Tibial artery (tissue), 4 donors: ENCODE measurements around the gene SOST.

Experiments
- DNase-seq, 2 donors: peaks; one replicate each; pipeline ENCODE4 v3.0.0-alpha.2; 2019
- H3K27ac ChIP-seq, 2 donors: fragments of 200-600 bp; sonication (generic) in 1 of 2; 1 replicate in 1 of 2; 2 replicates in 1 of 2; pipeline ENCODE4 v1.5.1; 2018 to 2019; ENCODE audit warnings: mild to moderate bottlenecking in 1 of 2
- H3K27me3 ChIP-seq, 2 donors: fragments of 200-600 bp; sonication (generic) in 1 of 2; one replicate each; pipeline versions ENCODE4 v1.5.1 to v1.6.0; 2016 to 2019
- H3K36me3 ChIP-seq, 3 donors: fragments of 200-600 bp; sonication (generic) in 2 of 3; one replicate each; pipeline ENCODE4 v1.5.1; 2016 to 2019; ENCODE audit warnings: mild to moderate bottlenecking in 2 of 3
- H3K4me1 ChIP-seq, 4 donors: fragments of 200-600 bp; sonication (generic) in 2 of 4; 1 replicate in 3 of 4; 2 replicates in 1 of 4; pipeline ENCODE4 v1.5.1; 2016 to 2019
- H3K4me3 ChIP-seq, 2 donors: fragments of 200-600 bp; sonication (generic) in 1 of 2; 1 replicate in 1 of 2; 2 replicates in 1 of 2; pipeline ENCODE4 v1.5.1; 2018 to 2019; ENCODE audit warnings: mild to moderate bottlenecking in 2 of 2
- H3K9me3 ChIP-seq, 3 donors: fragments of 200-600 bp; sonication (generic) in 1 of 3; one replicate each; pipeline ENCODE4 v1.5.1; 2016 to 2019
- CTCF ChIP-seq, 2 experiments: fragments of 200-600 bp in 1 of 2; fragments of 450-650 bp in 1 of 2; IDR thresholded peaks; one replicate each; pipeline ENCODE4 v1.5.1; 2017 to 2019; ENCODE audit warnings: antibody characterized with exemption in 2 of 2, mild to moderate bottlenecking in 1 of 2, moderate library complexity in 1 of 2
- intact Hi-C: fragments of 100-400 bp; cut with DNase I; formaldehyde crosslinking; loops from one replicate; pipeline ENCODE4 v1.15.0; 2023; ENCODE audit warnings: low total_unique reads

Gene SOST

GRCh38 chr17:43755389-43755875 lies 3.2 kb downstream of the SOST start:
- Histone ChIP-seq H3K36me3 (no peaks in the 10 kb centered on the region), H3K27me3 (no peaks in the 10 kb centered on the region), H3K27ac (peak overlapping the region; percentile 67 to 76), H3K4me3 (peak overlapping the region; percentile 22 to 44), H3K9me3 (no peaks in the 10 kb centered on the region), H3K4me1 (peaks cover 8 to 59% (median 35%) of the 10 kb centered on the region in 4 donors)
- DNase-seq, result no peak
- peak; percentile 13 to 16 for TF ChIP-seq CTCF (IDR thresholded peaks at IDR 0.05)
- intact Hi-C loops, result no loop called here

- intact Hi-C loops, result no loop called here
- DNase-seq, result no peak
- Histone ChIP-seq H3K27ac (peak overlapping the region; percentile 67 to 76), H3K4me1 (peaks cover 8 to 57% (median 34%) of the 10 kb centered on the region in 4 donors), H3K9me3 (no peaks in the 10 kb centered on the region), H3K27me3 (no peaks in the 10 kb centered on the region), H3K4me3 (peak overlapping the region; percentile 22 to 44), H3K36me3 (no peaks in the 10 kb centered on the region)
- no peak for TF ChIP-seq CTCF (IDR thresholded peaks at IDR 0.05)
These were observed 3.6 kb downstream of the SOST start for GRCh38 chr17:43754947-43755346.

GRCh38 chr17:43753493-43754129 lies 5.0 kb downstream of the SOST start:
- no peaks in the 10 kb centered on the region for H3K27me3 ChIP-seq
- H3K4me3 ChIP-seq, result no peak overlapping the region
- no peak for DNase-seq
- peak overlapping the region in 1 of 2 donors; percentile 76 for H3K27ac ChIP-seq
- H3K4me1 ChIP-seq, result peaks cover 5 to 52% (median 30%) of the 10 kb centered on the region in 4 donors
- no peak for TF ChIP-seq CTCF (IDR thresholded peaks at IDR 0.05)
- H3K9me3 ChIP-seq, result no peaks in the 10 kb centered on the region
- intact Hi-C loops, result no loop called here
- H3K36me3 ChIP-seq, result no peaks in the 10 kb centered on the region

GRCh38 chr17:43750153-43750552 lies 8.4 kb downstream of the SOST start:
- Histone ChIP-seq H3K27ac (no peak overlapping the region), H3K27me3 (no peaks in the 10 kb centered on the region)
- DNase-seq, result no peak

GRCh38 chr17:43745541-43745940 lies 13.1 kb downstream of the SOST start:
- peak overlapping the region; percentile 45 to 62 for H3K27ac ChIP-seq
- H3K4me3 ChIP-seq, result no peak overlapping the region
- no peak for TF ChIP-seq CTCF (IDR thresholded peaks at IDR 0.05)
- intact Hi-C loops, result no loop called here
- H3K36me3 ChIP-seq, result no peaks in the 10 kb centered on the region
- no peaks in the 10 kb centered on the region for H3K9me3 ChIP-seq
- DNase-seq, result peak in 1 of 2 donors; percentile 37
- H3K4me1 ChIP-seq, result peaks cover 0 to 51% (median 20%) of the 10 kb centered on the region in 4 donors
- H3K27me3 ChIP-seq, result no peaks in the 10 kb centered on the region

More at GRCh38 chr17:43750153-43750552, 8.4 kb downstream of the SOST start:
- H3K9me3 ChIP-seq, result no peaks in the 10 kb centered on the region
- intact Hi-C loops, result no loop called here
- no peak for TF ChIP-seq CTCF (IDR thresholded peaks at IDR 0.05)
- no peak overlapping the region for H3K4me3 ChIP-seq
- no peaks in the 10 kb centered on the region for H3K36me3 ChIP-seq
- H3K4me1 ChIP-seq, result peaks cover 2 to 35% (median 26%) of the 10 kb centered on the region in 4 donors
